Measurements from ENCODE around the gene MCTP2. TPM values are rescaled to one million over a fixed set of nuclear protein-coding genes. Genes with fewer than 3 reads are reported as not detected.
A peak's percentile ranks its signal among the peaks of the same experiment; 100 is the strongest.

Gene MCTP2
- total and polyA plus RNA-seq, 2 of the 13 experiments (the other 11 are each of a cell fraction or from before 2014, with no cell fraction given) = 5.1 to 8.6 TPM

DNA sequence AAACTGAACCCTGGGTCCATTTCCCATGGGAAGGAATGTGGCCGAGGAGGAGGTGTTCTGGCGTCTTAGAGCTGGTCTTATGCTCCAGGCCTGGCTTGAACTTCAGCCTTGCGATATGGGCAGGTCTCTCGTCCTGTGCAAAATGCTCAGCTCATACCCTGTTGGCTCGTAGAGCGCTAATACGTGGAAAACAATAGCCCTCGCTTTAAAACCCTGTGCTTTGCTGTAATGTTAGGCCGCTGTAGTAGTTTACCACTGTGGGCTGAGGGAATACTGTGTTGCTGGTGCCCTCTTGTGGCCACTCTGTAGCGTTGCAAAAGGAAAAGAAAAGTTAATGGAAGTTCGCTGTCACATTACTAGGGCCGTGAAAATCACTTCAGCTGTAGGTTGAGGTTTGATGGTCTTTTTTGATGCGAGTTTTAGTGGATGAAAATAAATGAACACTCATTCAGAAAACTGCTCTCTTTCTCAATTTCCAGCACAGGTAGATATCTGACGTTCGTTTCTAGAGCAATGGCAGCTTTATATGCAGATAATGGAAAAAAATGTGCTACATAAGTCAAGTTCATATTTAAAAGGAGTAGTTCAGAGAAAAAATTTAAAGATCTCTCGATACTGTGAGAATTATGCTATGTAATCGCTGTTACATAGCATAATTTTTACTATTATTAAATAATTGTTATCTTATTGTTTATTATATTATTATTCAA, 92.9 kb downstream of the MCTP2 start (continued):
- TF ChIP-seq KDM2A (CRISPR knock-in tag; IDR thresholded peaks at IDR 0.05; ENCODE audit: borderline replicate concordance, low read depth) (0 out of 2 replicates have a peak, but pooled peaks have one; percentile 28), ZBTB38 (CRISPR knock-in tag; IDR thresholded peaks at IDR 0.05) (no peak), ZFP36L1 (CRISPR knock-in tag; IDR thresholded peaks at IDR 0.05) (no peak), ZFP1 (CRISPR knock-in tag; IDR thresholded peaks at IDR 0.05) (no peak), FOSL1 (CRISPR knock-in tag; IDR thresholded peaks at IDR 0.05; ENCODE audit: borderline replicate concordance) (no peak), U2AF1 (optimal IDR thresholded peaks at IDR 0.05; ENCODE audit: low read depth, low read length) (no peak), NR2F6 (IDR thresholded peaks at IDR 0.05) (no peak), NR2F6 (CRISPR knock-in tag; IDR thresholded peaks at IDR 0.05) (no peak; the same call in 1 of the 2 replicates), HMG20B (CRISPR knock-in tag; conservative IDR thresholded peaks at IDR 0.05) (no peak), ZFX (CRISPR knock-in tag; IDR thresholded peaks at IDR 0.05; ENCODE audit: low read depth) (peak; percentile 55; the same call in 1 of the 2 replicates), NCOA2 (CRISPR knock-in tag; IDR thresholded peaks at IDR 0.05) (no peak; the same call in 1 of the 2 replicates), RBFOX2 (IDR thresholded peaks at IDR 0.05; ENCODE audit: low read depth, low read length) (no peak), ZNF83 (CRISPR knock-in tag; IDR thresholded peaks at IDR 0.05; ENCODE audit: borderline replicate concordance) (no peak), ZNF607 (CRISPR knock-in tag; IDR thresholded peaks at IDR 0.05; ENCODE audit: borderline replicate concordance) (0 out of 2 replicates have a peak, but pooled peaks have one; percentile 23), SP140L (CRISPR knock-in tag; IDR thresholded peaks at IDR 0.05; ENCODE audit: borderline replicate concordance) (no peak), NFKB2 (CRISPR knock-in tag; IDR thresholded peaks at IDR 0.05; ENCODE audit: borderline replicate concordance) (no peak), ZNF331 (CRISPR knock-in tag; IDR thresholded peaks at IDR 0.05) (peak; percentile 49; the same call in 1 of the 2 replicates), ZNF543 (CRISPR knock-in tag; IDR thresholded peaks at IDR 0.05) (no peak)
- TF ChIP-seq, protein P1, sequence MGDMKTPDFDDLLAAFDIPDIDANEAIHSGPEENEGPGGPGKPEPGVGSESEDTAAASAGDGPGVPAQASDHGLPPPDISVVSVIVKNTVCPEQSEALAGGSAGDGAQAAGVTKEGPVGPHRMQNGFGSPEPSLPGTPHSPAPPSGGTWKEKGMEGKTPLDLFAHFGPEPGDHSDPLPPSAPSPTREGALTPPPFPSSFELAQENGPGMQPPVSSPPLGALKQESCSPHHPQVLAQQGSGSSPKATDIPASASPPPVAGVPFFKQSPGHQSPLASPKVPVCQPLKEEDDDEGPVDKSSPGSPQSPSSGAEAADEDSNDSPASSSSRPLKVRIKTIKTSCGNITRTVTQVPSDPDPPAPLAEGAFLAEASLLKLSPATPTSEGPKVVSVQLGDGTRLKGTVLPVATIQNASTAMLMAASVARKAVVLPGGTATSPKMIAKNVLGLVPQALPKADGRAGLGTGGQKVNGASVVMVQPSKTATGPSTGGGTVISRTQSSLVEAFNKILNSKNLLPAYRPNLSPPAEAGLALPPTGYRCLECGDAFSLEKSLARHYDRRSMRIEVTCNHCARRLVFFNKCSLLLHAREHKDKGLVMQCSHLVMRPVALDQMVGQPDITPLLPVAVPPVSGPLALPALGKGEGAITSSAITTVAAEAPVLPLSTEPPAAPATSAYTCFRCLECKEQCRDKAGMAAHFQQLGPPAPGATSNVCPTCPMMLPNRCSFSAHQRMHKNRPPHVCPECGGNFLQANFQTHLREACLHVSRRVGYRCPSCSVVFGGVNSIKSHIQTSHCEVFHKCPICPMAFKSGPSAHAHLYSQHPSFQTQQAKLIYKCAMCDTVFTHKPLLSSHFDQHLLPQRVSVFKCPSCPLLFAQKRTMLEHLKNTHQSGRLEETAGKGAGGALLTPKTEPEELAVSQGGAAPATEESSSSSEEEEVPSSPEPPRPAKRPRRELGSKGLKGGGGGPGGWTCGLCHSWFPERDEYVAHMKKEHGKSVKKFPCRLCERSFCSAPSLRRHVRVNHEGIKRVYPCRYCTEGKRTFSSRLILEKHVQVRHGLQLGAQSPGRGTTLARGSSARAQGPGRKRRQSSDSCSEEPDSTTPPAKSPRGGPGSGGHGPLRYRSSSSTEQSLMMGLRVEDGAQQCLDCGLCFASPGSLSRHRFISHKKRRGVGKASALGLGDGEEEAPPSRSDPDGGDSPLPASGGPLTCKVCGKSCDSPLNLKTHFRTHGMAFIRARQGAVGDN (CRISPR knock-in tag; IDR thresholded peaks at IDR 0.05) = no peak
- TF ChIP-seq, protein P2, sequence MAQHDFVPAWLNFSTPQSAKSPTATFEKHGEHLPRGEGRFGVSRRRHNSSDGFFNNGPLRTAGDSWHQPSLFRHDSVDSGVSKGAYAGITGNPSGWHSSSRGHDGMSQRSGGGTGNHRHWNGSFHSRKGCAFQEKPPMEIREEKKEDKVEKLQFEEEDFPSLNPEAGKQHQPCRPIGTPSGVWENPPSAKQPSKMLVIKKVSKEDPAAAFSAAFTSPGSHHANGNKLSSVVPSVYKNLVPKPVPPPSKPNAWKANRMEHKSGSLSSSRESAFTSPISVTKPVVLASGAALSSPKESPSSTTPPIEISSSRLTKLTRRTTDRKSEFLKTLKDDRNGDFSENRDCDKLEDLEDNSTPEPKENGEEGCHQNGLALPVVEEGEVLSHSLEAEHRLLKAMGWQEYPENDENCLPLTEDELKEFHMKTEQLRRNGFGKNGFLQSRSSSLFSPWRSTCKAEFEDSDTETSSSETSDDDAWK (CRISPR knock-in tag; IDR thresholded peaks at IDR 0.05) = no peak
- TF ChIP-seq, protein P3, sequence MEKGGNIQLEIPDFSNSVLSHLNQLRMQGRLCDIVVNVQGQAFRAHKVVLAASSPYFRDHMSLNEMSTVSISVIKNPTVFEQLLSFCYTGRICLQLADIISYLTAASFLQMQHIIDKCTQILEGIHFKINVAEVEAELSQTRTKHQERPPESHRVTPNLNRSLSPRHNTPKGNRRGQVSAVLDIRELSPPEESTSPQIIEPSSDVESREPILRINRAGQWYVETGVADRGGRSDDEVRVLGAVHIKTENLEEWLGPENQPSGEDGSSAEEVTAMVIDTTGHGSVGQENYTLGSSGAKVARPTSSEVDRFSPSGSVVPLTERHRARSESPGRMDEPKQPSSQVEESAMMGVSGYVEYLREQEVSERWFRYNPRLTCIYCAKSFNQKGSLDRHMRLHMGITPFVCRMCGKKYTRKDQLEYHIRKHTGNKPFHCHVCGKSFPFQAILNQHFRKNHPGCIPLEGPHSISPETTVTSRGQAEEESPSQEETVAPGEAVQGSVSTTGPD (CRISPR knock-in tag; IDR thresholded peaks at IDR 0.05) = no peak
- TF ChIP-seq, protein P4, sequence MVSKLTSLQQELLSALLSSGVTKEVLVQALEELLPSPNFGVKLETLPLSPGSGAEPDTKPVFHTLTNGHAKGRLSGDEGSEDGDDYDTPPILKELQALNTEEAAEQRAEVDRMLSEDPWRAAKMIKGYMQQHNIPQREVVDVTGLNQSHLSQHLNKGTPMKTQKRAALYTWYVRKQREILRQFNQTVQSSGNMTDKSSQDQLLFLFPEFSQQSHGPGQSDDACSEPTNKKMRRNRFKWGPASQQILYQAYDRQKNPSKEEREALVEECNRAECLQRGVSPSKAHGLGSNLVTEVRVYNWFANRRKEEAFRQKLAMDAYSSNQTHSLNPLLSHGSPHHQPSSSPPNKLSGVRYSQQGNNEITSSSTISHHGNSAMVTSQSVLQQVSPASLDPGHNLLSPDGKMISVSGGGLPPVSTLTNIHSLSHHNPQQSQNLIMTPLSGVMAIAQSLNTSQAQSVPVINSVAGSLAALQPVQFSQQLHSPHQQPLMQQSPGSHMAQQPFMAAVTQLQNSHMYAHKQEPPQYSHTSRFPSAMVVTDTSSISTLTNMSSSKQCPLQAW (CRISPR knock-in tag; IDR thresholded peaks at IDR 0.05) = 0 out of 2 replicates have a peak, but pooled peaks have one; percentile 19

All from HepG2 (cell line).